GM20000 (cell line): ENCODE measurements around the gene ALDH1B1.
A peak's percentile ranks its signal among the peaks of the same experiment; 100 is the strongest.

ENCODE experiments used
- DNase-seq: peaks from one replicate; pipeline ENCODE4 v3.0.0; 2012; ENCODE audit warnings: low spot score
- TF ChIP-seq, protein P1 (sequence below): IDR thresholded peaks from 2 replicates; pipeline ENCODE4 v1.5.1; 2012; ENCODE audit warnings: mild to moderate bottlenecking, control low read depth; ENCODE audit errors: extremely low read depth, missing control alignments

The ALDH1B1 gene

DNA sequence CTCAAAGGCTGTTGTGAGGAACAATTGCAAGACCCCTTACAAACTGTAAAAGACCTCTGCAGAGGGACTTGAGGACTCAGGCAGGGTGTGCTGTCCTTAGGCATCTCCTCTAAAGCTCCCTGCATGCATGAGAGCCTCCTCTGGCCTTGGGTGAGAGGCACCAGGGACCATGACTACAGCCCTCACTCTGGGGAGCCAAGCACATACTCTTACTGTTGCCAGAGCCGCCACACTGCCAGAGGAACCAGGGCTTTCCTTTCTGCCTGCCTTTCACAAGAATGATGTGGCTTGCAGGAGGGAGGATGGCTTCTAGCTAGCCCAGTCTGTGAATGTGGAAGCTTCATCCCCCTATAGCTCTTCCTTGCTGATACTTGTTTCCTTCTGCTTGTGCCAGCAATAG, 25.9 kb downstream of the ALDH1B1 start:
- TF ChIP-seq, protein P1, sequence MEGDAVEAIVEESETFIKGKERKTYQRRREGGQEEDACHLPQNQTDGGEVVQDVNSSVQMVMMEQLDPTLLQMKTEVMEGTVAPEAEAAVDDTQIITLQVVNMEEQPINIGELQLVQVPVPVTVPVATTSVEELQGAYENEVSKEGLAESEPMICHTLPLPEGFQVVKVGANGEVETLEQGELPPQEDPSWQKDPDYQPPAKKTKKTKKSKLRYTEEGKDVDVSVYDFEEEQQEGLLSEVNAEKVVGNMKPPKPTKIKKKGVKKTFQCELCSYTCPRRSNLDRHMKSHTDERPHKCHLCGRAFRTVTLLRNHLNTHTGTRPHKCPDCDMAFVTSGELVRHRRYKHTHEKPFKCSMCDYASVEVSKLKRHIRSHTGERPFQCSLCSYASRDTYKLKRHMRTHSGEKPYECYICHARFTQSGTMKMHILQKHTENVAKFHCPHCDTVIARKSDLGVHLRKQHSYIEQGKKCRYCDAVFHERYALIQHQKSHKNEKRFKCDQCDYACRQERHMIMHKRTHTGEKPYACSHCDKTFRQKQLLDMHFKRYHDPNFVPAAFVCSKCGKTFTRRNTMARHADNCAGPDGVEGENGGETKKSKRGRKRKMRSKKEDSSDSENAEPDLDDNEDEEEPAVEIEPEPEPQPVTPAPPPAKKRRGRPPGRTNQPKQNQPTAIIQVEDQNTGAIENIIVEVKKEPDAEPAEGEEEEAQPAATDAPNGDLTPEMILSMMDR, result no peak
- DNase-seq, result no peak

DNA sequence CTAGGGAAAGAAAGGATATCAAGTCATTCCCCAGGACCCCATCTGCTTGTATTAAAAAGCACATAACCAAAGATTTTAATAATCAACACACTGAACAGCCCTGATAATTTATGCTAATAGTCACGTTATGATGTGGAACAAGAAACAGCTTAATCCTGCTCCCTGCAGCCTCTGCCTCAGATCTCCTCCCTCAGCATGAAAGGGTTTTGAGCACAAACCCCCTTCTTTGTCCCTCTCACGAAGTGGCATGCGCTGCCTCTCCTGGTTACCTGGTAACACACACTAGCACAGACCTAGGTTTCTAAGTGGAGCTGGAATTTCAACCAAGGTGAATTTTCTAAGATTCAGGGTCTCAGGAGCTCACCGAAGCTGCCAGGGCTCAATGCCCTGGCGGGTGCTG, 26.7 kb downstream of the ALDH1B1 start:
- TF ChIP-seq, protein P1, result no peak
- DNase-seq, result no peak

DNA sequence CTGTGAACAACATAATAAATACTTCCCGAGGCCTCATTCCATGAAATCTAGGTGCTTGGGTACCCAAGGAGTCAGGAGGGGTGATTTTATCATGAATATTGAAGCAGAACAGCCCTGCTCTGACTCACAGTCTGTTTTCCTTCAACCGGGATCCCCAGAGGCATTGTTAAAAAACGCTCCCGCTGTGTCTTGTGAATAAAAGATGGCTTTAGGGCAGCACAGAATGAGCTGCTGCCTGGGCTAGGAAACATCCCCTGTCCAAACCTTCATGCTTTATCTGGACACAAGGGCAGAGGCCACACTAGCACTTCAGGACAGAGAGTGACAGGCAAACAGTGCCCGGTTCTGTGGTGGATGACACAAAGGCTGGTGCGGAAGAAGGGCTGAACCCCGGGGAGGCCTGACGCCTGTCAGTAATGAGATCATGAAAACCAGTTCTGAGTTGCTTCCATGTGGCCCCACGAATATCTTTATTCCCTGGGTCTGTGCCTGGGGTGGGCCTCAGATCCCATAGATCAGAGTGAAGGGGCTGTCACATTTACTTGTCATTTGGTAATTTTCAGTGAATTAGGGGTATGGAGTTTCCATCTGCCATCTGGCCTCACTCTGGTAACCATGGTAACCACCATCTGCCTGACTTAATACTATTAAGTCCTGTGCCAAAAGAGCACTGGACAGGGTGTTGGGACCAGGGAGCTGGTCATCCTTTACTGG, 29.2 kb downstream of the ALDH1B1 start:
- DNase-seq, result no peak

DNA sequence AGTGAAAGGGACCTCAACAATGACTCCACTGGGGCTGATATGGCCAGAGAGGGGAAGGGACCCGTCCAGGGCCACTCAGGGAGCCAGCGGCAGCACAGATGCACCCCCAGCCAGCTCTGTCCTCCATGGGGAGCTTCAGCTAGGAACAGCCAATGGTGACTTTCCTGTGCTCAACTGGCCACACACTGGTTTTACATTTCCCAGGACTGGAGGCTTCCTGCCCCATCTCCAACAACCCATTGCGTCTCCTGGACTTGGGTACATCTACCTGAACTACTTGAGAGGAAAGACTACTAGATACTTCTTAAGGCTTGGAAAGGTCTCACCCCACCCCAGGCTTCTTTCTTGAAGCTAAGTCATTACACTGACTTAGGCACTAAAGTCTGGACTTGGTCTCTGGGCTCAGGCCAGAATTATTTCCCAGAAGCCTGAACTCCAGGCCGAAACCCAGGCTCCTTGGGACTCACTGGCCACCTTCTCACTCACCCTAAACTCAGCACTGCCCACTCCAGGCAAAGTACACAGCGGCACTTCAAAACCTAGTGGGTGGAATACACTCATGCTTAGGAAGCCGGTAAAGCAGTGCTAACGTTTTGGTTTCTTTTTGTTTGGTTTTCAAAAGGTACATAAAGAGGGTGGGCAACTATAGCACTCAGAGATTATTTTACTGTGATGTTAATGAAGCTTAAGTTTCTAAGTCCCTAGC, 30.2 kb downstream of the ALDH1B1 start:
- TF ChIP-seq, protein P1, result no peak
- DNase-seq, result no peak

More for the DNA sequence above, 29.2 kb downstream of the ALDH1B1 start:
- TF ChIP-seq, protein P1, result no peak

DNA sequence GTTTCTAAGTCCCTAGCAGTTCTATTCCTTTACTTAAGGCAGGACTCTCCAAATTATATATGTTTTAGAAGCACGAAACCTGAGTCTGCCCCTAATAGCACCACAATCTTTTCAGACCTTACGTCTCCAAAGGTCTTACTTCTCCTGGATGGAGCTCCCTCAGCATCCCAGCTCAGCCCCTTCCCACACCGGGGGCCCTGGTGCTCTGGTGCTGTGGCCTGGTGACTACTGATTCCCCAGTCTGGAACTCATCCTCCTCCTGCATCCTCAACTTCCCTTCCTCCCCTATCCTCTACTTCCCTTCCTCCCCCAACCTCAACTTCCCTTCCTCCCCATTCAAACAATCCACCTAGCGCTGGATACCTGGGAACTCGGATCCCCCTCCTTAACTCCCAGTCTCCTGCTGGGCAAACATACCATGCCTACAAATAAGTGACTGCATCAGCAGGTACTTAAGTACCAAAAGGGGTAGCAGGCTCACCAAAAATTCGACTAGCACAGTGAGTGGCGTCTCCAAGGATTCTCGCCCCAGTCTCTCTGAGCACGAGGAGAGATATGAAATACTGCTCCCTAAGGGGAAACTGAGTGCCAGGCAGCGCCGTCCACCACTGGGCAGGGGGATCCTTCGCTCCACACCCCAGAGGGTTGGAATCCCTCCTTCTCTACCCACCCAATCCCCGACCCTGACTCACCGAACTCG, 30.9 kb downstream of the ALDH1B1 start:
- no peak for DNase-seq
- TF ChIP-seq, protein P1, result no peak

DNA sequence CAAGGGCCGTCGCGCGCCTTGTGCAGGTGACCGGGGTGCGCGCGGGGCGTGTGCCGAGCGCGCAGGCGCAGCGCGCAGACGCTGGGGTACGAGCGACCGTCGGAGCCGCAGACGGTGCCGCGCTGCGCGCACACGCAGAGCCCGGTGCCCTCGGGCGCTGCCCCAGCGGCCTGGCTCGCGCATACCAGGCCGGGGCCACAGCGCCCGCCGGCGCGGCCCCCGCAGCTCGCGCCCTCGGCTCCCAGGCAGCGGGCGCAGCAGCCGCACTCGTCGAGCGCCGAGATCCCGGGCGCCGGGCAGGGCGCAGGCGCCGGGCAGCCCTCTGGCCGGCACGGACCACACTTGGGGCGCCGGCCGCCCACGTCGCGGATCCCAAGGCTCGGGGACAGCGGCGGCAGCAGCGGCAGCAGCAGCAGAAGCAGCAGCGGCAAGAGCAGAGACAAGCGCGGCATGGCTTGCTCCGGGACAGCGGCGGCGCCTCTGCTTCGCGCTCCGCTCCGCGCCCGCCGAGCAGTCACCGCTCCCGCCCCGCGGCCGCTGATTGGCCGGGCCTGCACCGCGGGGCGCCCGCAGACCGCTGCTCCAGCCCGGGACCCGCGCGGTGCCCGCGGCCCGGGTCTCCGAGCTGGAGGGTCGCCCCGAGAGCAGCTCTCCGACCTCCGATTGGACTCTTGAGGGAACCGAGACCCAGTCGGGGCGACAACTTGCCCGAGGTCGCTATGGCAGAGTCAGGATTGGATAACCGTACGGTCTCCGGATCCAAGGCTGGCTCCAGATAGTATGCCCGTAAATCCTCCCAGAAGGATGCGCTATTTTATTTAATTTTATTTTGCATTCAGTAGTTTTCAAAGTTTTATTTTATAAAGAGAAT, 31.7 kb downstream of the ALDH1B1 start, which contains the start of gene IGFBPL1:
TSS of gene IGFBPL1 (minus strand) at position 482 of the 871 bp plus-strand sequence. CDS start at position 452, 30 bp downstream.
- peak; percentile 62 for DNase-seq
- TF ChIP-seq, protein P1, result no peak
